A549 treated with GW870086 at 1 μM for 4 hours (cell line): ENCODE measurements around the gene UTP11. TPM values are rescaled to one million over a fixed set of nuclear protein-coding genes. Genes with fewer than 3 reads are reported as not detected.

Experiments
- total RNA-seq: library from RNA; stranded (reverse); fragments of 200-300 nt; extraction: Qiagen RNA extraction; gene quantifications from 5 replicates; pipeline ENCODE4 v1.2.3, GENCODE V29; 2022; ENCODE audit warnings: low read depth

The UTP11 gene
- 41.0 to 64.8 TPM (median 45.2 TPM) in 5 replicates for total RNA-seq

GRCh38 chr1:38012363-38013226, at the start of gene UTP11:
TSS of gene UTP11 (plus strand) at chr1:38012734. CDS start at chr1:38012803, 69 bp downstream.

GRCh38 chr1:38005195-38006007, 7.1 kb upstream of the UTP11 start, which contains the start of gene FHL3:
TSS of gene FHL3 (minus strand) at chr1:38005514. CDS start at chr1:37999412, 6,102 bp downstream.

GRCh38 chr1:38046333-38046883, 33.9 kb downstream of the UTP11 start, which contains the start of gene POU3F1:
TSS of gene POU3F1 (minus strand) at chr1:38046793. CDS start at chr1:38046743, 50 bp downstream.

Other genes starting within 250 kb of the UTP11 start
- gene EPHA10, start 247.6 kb upstream of the UTP11 start, total RNA-seq: 0.96 to 2.1 TPM (median 1.3 TPM) in 5 replicates
- gene MANEAL, start 218.9 kb upstream of the UTP11 start, total RNA-seq: 21.3 to 25.5 TPM (median 24.6 TPM) in 5 replicates
- gene C1orf122, start 204.9 kb upstream of the UTP11 start, total RNA-seq: 38.4 to 66.0 TPM (median 58.1 TPM) in 5 replicates
- gene YRDC, start 204.5 kb upstream of the UTP11 start, total RNA-seq: 11.7 to 19.1 TPM (median 17.7 TPM) in 5 replicates
- gene MTF1, start 153.1 kb upstream of the UTP11 start, total RNA-seq: 4.4 to 5.4 TPM (median 5.2 TPM) in 5 replicates
- gene INPP5B, start 65.7 kb upstream of the UTP11 start, total RNA-seq: 3.1 to 4.8 TPM (median 4.6 TPM) in 5 replicates
- 48.4 to 88.9 TPM (median 52.5 TPM) in 5 replicates for gene SF3A3, start 22.7 kb upstream of the UTP11 start, total RNA-seq
- 8.9 to 9.7 TPM (median 9.5 TPM) in 5 replicates for gene FHL3, start 7.2 kb upstream of the UTP11 start, total RNA-seq
- gene POU3F1, start 34.1 kb downstream of the UTP11 start, total RNA-seq: not detected in 5 replicates